GM12875 (cell line): ENCODE results near the gene MAGI1.

Experiments
- H3K4me3 ChIP-seq: one replicate; pipeline ENCODE4 v1.5.1; 2011; ENCODE audit warnings: low read depth, low read length, control low read depth
- CTCF ChIP-seq: IDR thresholded peaks from 2 replicates; pipeline ENCODE4 v1.5.1; 2011; ENCODE audit warnings: low read depth, mild to moderate bottlenecking, control low read depth, inconsistent platforms, low read length, moderate library complexity, borderline replicate concordance; ENCODE audit not compliant: insufficient read depth

The MAGI1 gene

GRCh38 chr3:66014651-66015050 is 24.1 kb downstream of the MAGI1 start:
- TF ChIP-seq CTCF = no peak
- no peak overlapping the region for H3K4me3 ChIP-seq

GRCh38 chr3:66014056-66014455 is 24.7 kb downstream of the MAGI1 start:
- H3K4me3 ChIP-seq = no peak overlapping the region
- TF ChIP-seq CTCF = no peak

- no peak overlapping the region for H3K4me3 ChIP-seq
- TF ChIP-seq CTCF = no peak
Observed at GRCh38 chr3:66012711-66013110, 26.0 kb downstream of the MAGI1 start.

GRCh38 chr3:66010739-66011655 is 27.7 kb downstream of the MAGI1 start:
- no peak overlapping the region for H3K4me3 ChIP-seq

GRCh38 chr3:66010348-66010738 is 28.4 kb downstream of the MAGI1 start:
- TF ChIP-seq CTCF = no peak
- no peak overlapping the region for H3K4me3 ChIP-seq

More at GRCh38 chr3:66010739-66011655, 27.7 kb downstream of the MAGI1 start:
- TF ChIP-seq CTCF = no peak

GRCh38 chr3:66004244-66004643 is 34.5 kb downstream of the MAGI1 start:
- TF ChIP-seq CTCF = no peak
- no peak overlapping the region for H3K4me3 ChIP-seq

GRCh38 chr3:66001626-66002025 is 37.1 kb downstream of the MAGI1 start:
- no peak overlapping the region for H3K4me3 ChIP-seq
- TF ChIP-seq CTCF = no peak
